GM19324 (cell line): Measurements from ENCODE around the gene EGFL7.

Source experiments
- ATAC-seq: cut with Tn5 transposase; IDR thresholded peaks from one replicate; pipeline ENCODE4 v1.9.1; 2021; ENCODE audit warnings: mild to moderate bottlenecking, moderate library complexity; ENCODE audit not compliant: unreplicated experiment, low FRiP score

Gene EGFL7

GRCh38 chr9:136671646-136672430 is 9.1 kb downstream of the EGFL7 start:
- ATAC-seq = no peak

- no peak for ATAC-seq
Measured at GRCh38 chr9:136672431-136673087, 9.8 kb downstream of the EGFL7 start.

GRCh38 chr9:136673088-136673974 is 10.6 kb downstream of the EGFL7 start:
- no peak for ATAC-seq

- no peak for ATAC-seq
Measured at GRCh38 chr9:136673975-136674785, 11.5 kb downstream of the EGFL7 start.

- ATAC-seq = no peak
Measured at GRCh38 chr9:136674786-136675349, 12.2 kb downstream of the EGFL7 start.

- no peak for ATAC-seq
Measured at GRCh38 chr9:136675477-136676296, 13.0 kb downstream of the EGFL7 start.

GRCh38 chr9:136676297-136676794 is 13.6 kb downstream of the EGFL7 start:
- ATAC-seq = no peak

GRCh38 chr9:136676920-136677686 is 14.4 kb downstream of the EGFL7 start:
- no peak for ATAC-seq

- ATAC-seq = no peak
Measured at GRCh38 chr9:136678034-136678433, 15.3 kb downstream of the EGFL7 start.

GRCh38 chr9:136678624-136679023 is 15.9 kb downstream of the EGFL7 start:
- no peak for ATAC-seq

- no peak for ATAC-seq
Measured at GRCh38 chr9:136679431-136679941, 16.8 kb downstream of the EGFL7 start.

- ATAC-seq = no peak
Measured at GRCh38 chr9:136681029-136681428, 18.3 kb downstream of the EGFL7 start.

- ATAC-seq = no peak
Measured at GRCh38 chr9:136681945-136682699, 19.4 kb downstream of the EGFL7 start.

- no peak for ATAC-seq
Measured at GRCh38 chr9:136682710-136683109, 20.0 kb downstream of the EGFL7 start.

GRCh38 chr9:136683173-136683745 is 20.5 kb downstream of the EGFL7 start:
- ATAC-seq = no peak

- ATAC-seq = no peak
Measured at GRCh38 chr9:136683755-136684154, 21.0 kb downstream of the EGFL7 start.

- no peak for ATAC-seq
Measured at GRCh38 chr9:136684339-136684738, 21.6 kb downstream of the EGFL7 start.
